Measurements from ENCODE around the gene SULT2A1.
"Not testable (repeated sequence)": the region's sequence is repeated elsewhere in the genome, so short reads cannot be mapped to it uniquely, and the experiment has no call there.

The SULT2A1 gene, protein sequence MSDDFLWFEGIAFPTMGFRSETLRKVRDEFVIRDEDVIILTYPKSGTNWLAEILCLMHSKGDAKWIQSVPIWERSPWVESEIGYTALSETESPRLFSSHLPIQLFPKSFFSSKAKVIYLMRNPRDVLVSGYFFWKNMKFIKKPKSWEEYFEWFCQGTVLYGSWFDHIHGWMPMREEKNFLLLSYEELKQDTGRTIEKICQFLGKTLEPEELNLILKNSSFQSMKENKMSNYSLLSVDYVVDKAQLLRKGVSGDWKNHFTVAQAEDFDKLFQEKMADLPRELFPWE

GRCh38 chr19:47886010-47886559, at the start of gene SULT2A1:
Gene SULT2A1 (minus strand): TSS chr19:47886315. CDS start chr19:47886257, 58 bp downstream.
- DNase-seq = no peak

DNA sequence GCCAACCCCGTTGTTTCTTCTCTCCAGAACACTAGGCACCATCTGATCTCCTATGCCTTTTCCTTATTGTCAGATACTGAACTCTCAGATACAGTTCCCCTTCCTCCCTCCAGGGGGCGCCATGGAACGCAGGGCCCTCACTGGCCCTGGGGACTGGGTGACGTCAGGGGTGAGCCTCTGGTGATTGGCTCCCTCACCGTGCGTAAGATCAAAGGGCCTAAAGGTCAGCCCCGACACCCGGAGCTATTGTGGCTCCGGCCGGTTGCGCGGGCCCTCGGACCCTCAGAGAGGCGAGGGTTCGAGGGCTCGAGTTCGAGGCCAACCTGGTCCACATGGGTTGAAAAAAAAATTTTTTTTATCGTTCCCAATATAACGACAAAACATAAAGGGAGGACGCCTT, 42.5 kb upstream of the SULT2A1 start:
- not testable (repeated sequence) for DNase-seq

- DNase-seq = not testable (repeated sequence)
These were observed 34.0 kb upstream of the SULT2A1 start for GRCh38 chr19:47920107-47920506.

GRCh38 chr19:47910191-47910590, 24.1 kb upstream of the SULT2A1 start:
- not testable (repeated sequence) for DNase-seq

DNA sequence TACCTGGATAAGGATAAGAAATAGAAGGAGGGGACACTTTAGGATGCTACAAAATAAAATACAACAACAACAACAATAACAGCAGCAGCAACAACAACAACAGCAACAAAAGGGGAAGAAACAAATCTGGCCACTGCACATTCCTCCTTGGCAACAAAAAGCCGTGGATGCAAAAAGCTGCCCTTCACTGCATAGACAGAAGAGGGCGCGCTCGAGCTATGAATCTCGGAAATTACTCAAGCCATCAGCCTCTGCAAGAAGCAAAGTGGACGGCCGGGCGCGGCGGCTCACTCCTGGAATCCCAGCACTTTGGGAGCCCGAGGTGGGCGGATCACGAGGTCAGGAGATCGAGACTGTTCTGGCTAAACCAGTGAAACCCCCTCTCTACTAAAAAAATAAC, 23.2 kb upstream of the SULT2A1 start:
- DNase-seq = not testable (repeated sequence)

GRCh38 chr19:47901370-47901769, 15.3 kb upstream of the SULT2A1 start:
- no peak for DNase-seq

GRCh38 chr19:47899335-47899734, 13.2 kb upstream of the SULT2A1 start:
- no peak for DNase-seq

GRCh38 chr19:47897861-47898260, 11.7 kb upstream of the SULT2A1 start:
- DNase-seq = no peak

- no peak for DNase-seq
These were observed 10.7 kb upstream of the SULT2A1 start for GRCh38 chr19:47896773-47897172.

DNA sequence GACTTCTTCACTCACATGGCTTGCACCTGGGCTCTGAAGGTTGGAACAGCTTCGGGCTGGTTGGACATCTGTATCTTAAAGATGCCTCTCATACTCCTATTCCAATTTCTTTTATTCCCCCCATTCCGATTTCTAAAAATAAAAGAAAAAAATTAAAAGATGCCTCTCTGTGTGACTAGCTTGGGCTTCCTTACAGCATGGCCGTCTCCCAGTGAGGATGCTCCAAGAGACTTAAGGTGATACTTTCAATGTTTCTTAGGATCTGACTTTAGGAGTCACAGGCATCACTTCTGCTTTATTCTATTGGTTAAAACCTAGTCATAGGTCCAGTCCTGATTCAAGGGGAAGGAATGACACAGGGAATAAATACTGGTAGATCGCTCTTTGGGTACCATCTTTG, 9.9 kb upstream of the SULT2A1 start:
- DNase-seq = no peak

- no peak for DNase-seq
These were observed 9.2 kb upstream of the SULT2A1 start for GRCh38 chr19:47895165-47895782.

- DNase-seq = no peak
These were observed 6.0 kb upstream of the SULT2A1 start for GRCh38 chr19:47891923-47892666.

GRCh38 chr19:47891622-47891922, 5.5 kb upstream of the SULT2A1 start:
- no peak for DNase-seq

GRCh38 chr19:47890865-47891621, 4.9 kb upstream of the SULT2A1 start:
- DNase-seq = no peak

DNA sequence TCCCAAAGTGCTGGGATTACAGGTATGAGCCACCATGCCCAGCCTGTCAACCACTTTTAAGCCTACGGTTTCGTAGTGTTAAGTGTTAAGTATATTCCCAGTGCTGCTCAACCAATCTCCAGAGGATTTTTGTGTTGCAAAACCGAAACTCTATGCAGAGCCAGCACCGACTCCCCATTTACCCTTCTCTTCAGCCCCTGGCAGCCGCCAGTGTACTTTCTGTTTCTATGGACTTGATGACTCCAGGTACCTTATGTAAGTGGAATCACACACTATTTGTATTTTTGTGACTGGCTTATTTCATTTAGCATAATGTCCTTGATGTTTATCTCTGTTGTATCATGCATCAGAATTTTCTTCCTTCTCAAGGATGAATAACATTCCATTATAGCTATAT, 1.1 kb downstream of the SULT2A1 start:
- DNase-seq = no peak

- DNase-seq = no peak
These were observed 3.2 kb downstream of the SULT2A1 start for GRCh38 chr19:47882890-47883289.

DNA sequence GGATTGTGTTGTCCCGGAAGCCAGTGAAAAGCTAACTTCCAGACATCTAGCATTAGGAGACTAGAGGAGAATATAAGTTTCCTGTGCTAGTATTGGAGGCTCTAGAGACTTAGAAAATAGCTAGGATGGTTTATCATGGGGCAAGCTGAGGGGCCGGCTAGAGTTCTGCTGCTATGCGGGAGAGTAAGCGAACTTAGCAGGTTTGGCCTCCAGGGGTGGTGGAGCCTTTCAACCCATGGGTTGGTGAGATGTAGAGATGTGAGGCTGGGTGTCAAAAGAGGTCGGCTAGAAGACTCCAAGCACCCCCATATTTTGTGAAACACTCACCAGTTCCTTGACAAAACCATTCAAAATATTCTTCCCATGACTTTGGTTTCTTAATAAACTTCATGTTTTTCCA, 4.4 kb downstream of the SULT2A1 start:
- DNase-seq = no peak

DNA sequence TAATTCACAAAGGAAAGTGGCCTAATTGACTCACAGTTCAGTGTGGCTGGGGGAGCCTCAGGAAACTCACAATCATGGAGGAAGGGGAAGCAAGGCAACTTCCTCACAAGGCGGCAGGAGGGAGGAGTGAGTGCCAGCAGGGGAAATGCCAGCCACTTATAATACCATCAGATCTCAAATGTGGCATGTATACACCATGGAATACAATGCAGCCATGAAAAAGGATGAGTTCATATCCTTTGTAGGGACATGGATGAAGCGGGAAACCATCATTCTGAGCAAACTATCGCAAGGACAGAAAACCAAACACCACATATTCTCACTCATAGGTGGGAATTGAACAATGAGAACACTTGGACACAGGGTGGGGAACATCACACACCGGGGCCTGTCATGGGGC, 6.7 kb downstream of the SULT2A1 start:
- not testable (repeated sequence) for DNase-seq

DNA sequence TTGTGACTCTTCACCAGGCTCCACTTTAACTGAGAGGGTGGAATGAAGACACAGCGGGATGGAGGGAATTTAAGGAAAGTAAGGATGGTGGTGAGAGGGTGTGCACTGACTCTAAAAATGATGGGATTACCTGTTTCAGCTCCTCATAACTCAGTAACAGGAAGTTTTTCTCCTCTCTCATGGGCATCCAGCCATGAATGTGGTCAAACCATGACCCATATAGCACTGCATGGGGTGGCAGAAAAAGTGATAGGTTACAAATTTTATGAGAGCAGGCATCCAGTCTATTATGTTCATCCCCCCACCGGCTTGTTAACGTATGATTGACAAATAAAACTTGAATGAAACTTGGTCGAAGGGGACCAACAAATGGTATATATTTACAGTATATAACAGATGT, 7.2 kb downstream of the SULT2A1 start:
- DNase-seq = no peak

- DNase-seq = no peak
These were observed 20.9 kb downstream of the SULT2A1 start for GRCh38 chr19:47865166-47865565.

- DNase-seq = peak; percentile 93 to 94
These were observed 22.6 kb downstream of the SULT2A1 start for GRCh38 chr19:47863514-47863936.

GRCh38 chr19:47861630-47862029, 24.5 kb downstream of the SULT2A1 start:
- DNase-seq = no peak

Data from NCI-H524 (cell line).